Vagina (tissue), 2 donors: Measurements from ENCODE around the gene FGF14. TPM values are rescaled to one million over a fixed set of nuclear protein-coding genes. Genes with fewer than 3 reads are reported as not detected.

Source experiments
- DNase-seq, 2 donors: peaks; one replicate each; pipeline ENCODE4 v3.0.0-alpha.2; 2017; ENCODE audit errors: extremely low spot score in 2 of 2
- H3K27ac ChIP-seq: fragments of 200-600 bp; sonication (generic); one replicate; pipeline ENCODE4 v1.5.1; 2019
- H3K27me3 ChIP-seq: fragments of 200-600 bp; sonication (generic); one replicate; pipeline ENCODE4 v1.5.1; 2019
- H3K36me3 ChIP-seq, 2 donors: fragments of 200-600 bp; sonication (generic); one replicate each; pipeline ENCODE4 v1.5.1; 2017 to 2019
- H3K4me1 ChIP-seq: fragments of 200-600 bp; sonication (generic); one replicate; pipeline ENCODE4 v1.5.1; 2019
- H3K4me3 ChIP-seq, 2 donors: fragments of 200-600 bp; sonication (generic); 1 replicate in 1 of 2; 2 replicates in 1 of 2; pipeline ENCODE4 v1.5.1; 2016 to 2019
- H3K9me3 ChIP-seq: fragments of 200-600 bp; sonication (generic); one replicate; pipeline ENCODE4 v1.5.1; 2019
- CTCF ChIP-seq, 3 experiments: fragments of 450-650 bp in 2 of 3; fragments of 200-600 bp in 1 of 3; sonication (generic) in 1 of 3; IDR thresholded peaks; one replicate each; pipeline ENCODE4 v1.5.1; 2017 to 2019; ENCODE audit warnings: antibody characterized with exemption in 3 of 3, mild to moderate bottlenecking in 2 of 3, moderate library complexity in 2 of 3
- POLR2A ChIP-seq, 2 donors: fragments of 450-650 bp; IDR thresholded peaks; one replicate each; pipeline ENCODE4 v1.6.1; 2017; ENCODE audit warnings: antibody characterized with exemption in 2 of 2, mild to moderate bottlenecking in 2 of 2, moderate library complexity in 2 of 2
- POLR2AphosphoS5 ChIP-seq, 2 donors: sonication (generic); formaldehyde crosslinking; IDR thresholded peaks; one replicate each; pipeline ENCODE4 v1.9.0; 2017; ENCODE audit warnings: antibody characterized with exemption in 2 of 2, mild to moderate bottlenecking in 2 of 2, low read depth in 1 of 2; ENCODE audit not compliant: insufficient read depth in 1 of 2
- intact Hi-C: fragments of 100-400 bp; cut with DNase I; formaldehyde crosslinking; loops from one replicate; pipeline ENCODE4 v1.15.1; 2023
- total RNA-seq: library from RNA; depleted of rRNA; stranded (reverse); fragments of >200 nt; gene quantifications from one replicate; pipeline ENCODE4 v1.2.3, GENCODE V29; 2016

Gene FGF14
- total RNA-seq, 1 donor from 2014 or later = 3.4 TPM

GRCh38 chr13:102261316-102261715 is 140.5 kb downstream of the FGF14 start:
- no peak for TF ChIP-seq POLR2A (IDR thresholded peaks at IDR 0.05)
- no peak for TF ChIP-seq CTCF (IDR thresholded peaks at IDR 0.05)
- no peak for TF ChIP-seq POLR2AphosphoS5 (IDR thresholded peaks at IDR 0.05; ENCODE audit: insufficient read depth in 1 of 2, low read depth in 1 of 2)

GRCh38 chr13:102260256-102260655 is 141.6 kb downstream of the FGF14 start:
- Histone ChIP-seq H3K27me3 (no peaks in the 10 kb centered on the region), H3K4me3 (no peak overlapping the region), H3K36me3 (no peaks in the 10 kb centered on the region), H3K4me1 (no peaks in the 10 kb centered on the region), H3K27ac (no peak overlapping the region), H3K9me3 (no peaks in the 10 kb centered on the region)
- DNase-seq = no peak
- intact Hi-C loops = no loop called here
- TF ChIP-seq POLR2AphosphoS5 (IDR thresholded peaks at IDR 0.05; ENCODE audit: insufficient read depth in 1 of 2, low read depth in 1 of 2) (no peak), CTCF (IDR thresholded peaks at IDR 0.05) (no peak), POLR2A (IDR thresholded peaks at IDR 0.05) (no peak)

More at GRCh38 chr13:102261316-102261715, 140.5 kb downstream of the FGF14 start:
- H3K9me3 ChIP-seq = no peaks in the 10 kb centered on the region
- no peaks in the 10 kb centered on the region for H3K36me3 ChIP-seq
- no peak overlapping the region for H3K4me3 ChIP-seq
- no peak for DNase-seq
- intact Hi-C loops = no loop called here
- no peaks in the 10 kb centered on the region for H3K27me3 ChIP-seq
- no peak overlapping the region for H3K27ac ChIP-seq
- H3K4me1 ChIP-seq = no peaks in the 10 kb centered on the region

GRCh38 chr13:102255409-102255808 is 146.4 kb downstream of the FGF14 start:
- H3K27me3 ChIP-seq = no peaks in the 10 kb centered on the region
- H3K4me3 ChIP-seq = no peak overlapping the region
- intact Hi-C loops = loop anchor here (5.0 kb wide), 1 partner anchor 1403 kb away; no protein-coding TSS in a partner anchor
- H3K9me3 ChIP-seq = no peaks in the 10 kb centered on the region
- no peaks in the 10 kb centered on the region for H3K4me1 ChIP-seq
- TF ChIP-seq CTCF (IDR thresholded peaks at IDR 0.05) = no peak
- TF ChIP-seq POLR2AphosphoS5 (IDR thresholded peaks at IDR 0.05; ENCODE audit: insufficient read depth in 1 of 2, low read depth in 1 of 2) = no peak
- no peak for TF ChIP-seq POLR2A (IDR thresholded peaks at IDR 0.05)
- H3K36me3 ChIP-seq = no peaks in the 10 kb centered on the region
- no peak overlapping the region for H3K27ac ChIP-seq
- DNase-seq = no peak

GRCh38 chr13:102251817-102252216 is 150.0 kb downstream of the FGF14 start:
- Histone ChIP-seq H3K9me3 (no peaks in the 10 kb centered on the region), H3K36me3 (no peaks in the 10 kb centered on the region), H3K27ac (no peak overlapping the region), H3K27me3 (no peaks in the 10 kb centered on the region), H3K4me1 (no peaks in the 10 kb centered on the region), H3K4me3 (no peak overlapping the region)
- TF ChIP-seq POLR2AphosphoS5 (IDR thresholded peaks at IDR 0.05; ENCODE audit: insufficient read depth in 1 of 2, low read depth in 1 of 2) = no peak
- TF ChIP-seq CTCF (IDR thresholded peaks at IDR 0.05) = no peak
- DNase-seq = no peak
- intact Hi-C loops = no loop called here

- H3K4me3 ChIP-seq = no peak overlapping the region
- H3K4me1 ChIP-seq = no peaks in the 10 kb centered on the region
- no peaks in the 10 kb centered on the region for H3K9me3 ChIP-seq
- H3K27ac ChIP-seq = no peak overlapping the region
- intact Hi-C loops = no loop called here
- no peaks in the 10 kb centered on the region for H3K36me3 ChIP-seq
- H3K27me3 ChIP-seq = no peaks in the 10 kb centered on the region
- no peak for DNase-seq
- no peak for TF ChIP-seq POLR2A (IDR thresholded peaks at IDR 0.05)
- TF ChIP-seq POLR2AphosphoS5 (IDR thresholded peaks at IDR 0.05; ENCODE audit: insufficient read depth in 1 of 2, low read depth in 1 of 2) = no peak
- TF ChIP-seq CTCF (IDR thresholded peaks at IDR 0.05) = no peak
Observed at GRCh38 chr13:102250448-102250847, 151.4 kb downstream of the FGF14 start.
